Activated naive CD4-positive, alpha-beta T cell treated with anti-CD3 and anti-CD28 coated beads, Interleukin-2, amount 50 U/mL, for 72 hours (primary cell): ENCODE measurements around the gene MAML3. TPM values are rescaled to one million over a fixed set of nuclear protein-coding genes. Genes with fewer than 3 reads are reported as not detected.

Experiments used
- ATAC-seq, 2 donors: fragments of 150-1000 bp; cut with Tn5 transposase; 2 replicates each; pipeline ENCODE4 v1.10.0; 2021; ENCODE audit warnings: mild to moderate bottlenecking in 2 of 2, moderate library complexity in 2 of 2
- DNase-seq, 2 donors: peaks; one replicate each; pipeline ENCODE4 v3.0.0; 2021 to 2022; ENCODE audit warnings: low spot score in 2 of 2
- H3K27ac Mint-ChIP-seq, 2 donors: one replicate each; pipeline ENCODE4 v1.8.0; 2022; ENCODE audit warnings: mild to moderate bottlenecking in 2 of 2, mixed read lengths in 2 of 2
- H3K36me3 Mint-ChIP-seq, 2 donors: one replicate each; pipeline ENCODE4 v1.8.0; 2022; ENCODE audit warnings: mixed read lengths in 2 of 2
- H3K9me3 Mint-ChIP-seq, 2 donors: one replicate each; pipeline ENCODE4 v1.8.0; 2022; ENCODE audit warnings: mixed read lengths in 2 of 2
- total RNA-seq, 2 donors: library from RNA; stranded (reverse); gene quantifications; one replicate each; pipeline ENCODE4 v1.2.3, GENCODE V29; 2022

The MAML3 gene
- total RNA-seq, 2 donors from 2014 or later: 0.70 to 1.0 TPM

GRCh38 chr4:140117947-140118346 lies 36.0 kb downstream of the MAML3 start:
- DNase-seq (no peak), ATAC-seq (no peak)
- Mint-ChIP-seq H3K36me3 (peaks cover 0 to 9% of the 10 kb centered on the region in 2 donors), H3K9me3 (no peaks in the 10 kb centered on the region), H3K27ac (no peak overlapping the region)

- Mint-ChIP-seq H3K27ac (peak overlapping the region in 1 of 2 donors; percentile 78), H3K9me3 (no peaks in the 10 kb centered on the region), H3K36me3 (peaks cover 0 to 6% of the 10 kb centered on the region in 2 donors)
- peak in 1 of 2 donors; percentile 42 for DNase-seq
- ATAC-seq: peak; percentile 99
These were observed 37.4 kb downstream of the MAML3 start for GRCh38 chr4:140116442-140117104.

DNA sequence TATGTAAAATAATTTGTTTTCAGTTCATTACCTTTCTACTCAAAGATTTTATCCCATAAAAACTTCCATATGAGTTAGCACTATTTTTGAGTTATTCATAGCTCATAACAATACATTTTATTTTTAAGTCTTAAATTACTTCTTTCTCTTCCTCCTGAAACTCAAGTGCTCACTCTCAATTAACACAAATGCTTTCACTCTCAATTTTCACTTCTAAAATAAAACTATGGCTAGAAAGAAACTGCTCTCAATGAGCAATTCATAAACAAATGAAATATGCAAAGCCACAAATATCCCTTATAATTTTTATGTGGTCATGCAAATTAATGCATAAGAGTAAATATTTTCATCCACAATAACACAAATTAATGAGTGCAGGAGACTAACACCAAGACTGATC lies 38.8 kb downstream of the MAML3 start:
- H3K9me3 Mint-ChIP-seq: no peaks in the 10 kb centered on the region
- DNase-seq (no peak), ATAC-seq (no peak)
- H3K36me3 Mint-ChIP-seq: peaks cover 0 to 6% of the 10 kb centered on the region in 2 donors
- H3K27ac Mint-ChIP-seq: no peak overlapping the region

DNA sequence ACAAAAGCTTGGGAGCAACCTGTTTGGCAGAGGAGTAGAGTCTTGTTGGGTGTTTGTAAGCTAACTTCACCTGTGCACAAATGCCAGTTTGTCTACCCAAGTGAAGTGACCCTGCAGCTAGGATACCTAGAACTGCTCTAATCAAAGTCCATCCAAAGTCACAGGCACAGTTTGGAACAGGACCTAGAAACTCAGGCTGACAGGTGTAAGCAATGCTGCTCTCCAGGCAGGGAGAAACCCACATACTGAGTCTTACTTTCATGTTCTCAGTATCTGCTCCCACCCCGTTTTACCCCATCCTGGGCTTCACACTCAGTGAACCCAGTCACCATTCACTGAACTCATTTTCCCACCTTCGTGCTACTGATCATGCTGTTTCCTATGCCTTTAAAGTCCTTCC lies 40.3 kb downstream of the MAML3 start:
- Mint-ChIP-seq H3K27ac (no peak overlapping the region), H3K36me3 (no peaks in the 10 kb centered on the region), H3K9me3 (no peaks in the 10 kb centered on the region)
- no peak for DNase-seq
- ATAC-seq: no peak

DNA sequence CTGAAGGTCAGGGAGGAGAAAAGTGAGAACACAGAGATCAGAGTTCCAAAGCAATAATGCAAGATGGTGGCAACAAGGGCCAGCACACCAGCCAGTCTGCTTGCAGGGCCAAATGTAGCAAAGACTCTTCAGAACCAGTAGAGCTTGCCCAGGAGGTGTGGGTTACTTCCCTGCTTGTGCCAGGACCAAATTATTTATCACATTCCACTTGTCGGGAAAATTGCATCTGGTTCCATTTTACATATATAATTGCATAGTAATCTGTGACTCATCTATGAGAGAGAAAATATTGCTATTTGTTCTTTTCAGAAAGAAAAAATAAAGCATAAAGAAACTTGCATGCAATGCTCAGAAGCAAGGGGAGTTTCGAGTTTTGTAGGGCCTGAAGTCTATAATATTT lies 41.4 kb downstream of the MAML3 start:
- ATAC-seq (no peak), DNase-seq (no peak)
- no peaks in the 10 kb centered on the region for H3K36me3 Mint-ChIP-seq
- no peaks in the 10 kb centered on the region for H3K9me3 Mint-ChIP-seq
- H3K27ac Mint-ChIP-seq: no peak overlapping the region

DNA sequence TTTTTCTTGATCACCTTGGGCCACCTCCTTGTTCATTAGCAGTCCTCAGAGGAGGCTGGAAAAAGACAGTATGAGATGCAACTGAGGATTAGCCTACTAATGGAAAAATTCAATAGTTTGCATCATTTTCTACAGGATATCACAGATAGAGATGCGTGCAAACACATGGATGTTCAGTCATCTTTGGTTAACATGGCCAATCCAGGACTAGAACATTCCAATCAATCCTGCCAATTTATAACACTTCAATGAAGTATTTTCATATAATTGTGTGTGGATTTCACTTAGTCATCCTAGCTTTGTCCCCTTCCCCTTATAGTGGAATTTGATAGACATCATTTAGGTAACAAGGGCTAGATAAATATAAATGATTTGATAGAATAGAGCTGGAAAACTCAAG lies 42.7 kb downstream of the MAML3 start:
- H3K27ac Mint-ChIP-seq: no peak overlapping the region
- DNase-seq: no peak
- H3K9me3 Mint-ChIP-seq: no peaks in the 10 kb centered on the region
- ATAC-seq: no peak
- H3K36me3 Mint-ChIP-seq: peaks cover 0 to 2% of the 10 kb centered on the region in 2 donors

DNA sequence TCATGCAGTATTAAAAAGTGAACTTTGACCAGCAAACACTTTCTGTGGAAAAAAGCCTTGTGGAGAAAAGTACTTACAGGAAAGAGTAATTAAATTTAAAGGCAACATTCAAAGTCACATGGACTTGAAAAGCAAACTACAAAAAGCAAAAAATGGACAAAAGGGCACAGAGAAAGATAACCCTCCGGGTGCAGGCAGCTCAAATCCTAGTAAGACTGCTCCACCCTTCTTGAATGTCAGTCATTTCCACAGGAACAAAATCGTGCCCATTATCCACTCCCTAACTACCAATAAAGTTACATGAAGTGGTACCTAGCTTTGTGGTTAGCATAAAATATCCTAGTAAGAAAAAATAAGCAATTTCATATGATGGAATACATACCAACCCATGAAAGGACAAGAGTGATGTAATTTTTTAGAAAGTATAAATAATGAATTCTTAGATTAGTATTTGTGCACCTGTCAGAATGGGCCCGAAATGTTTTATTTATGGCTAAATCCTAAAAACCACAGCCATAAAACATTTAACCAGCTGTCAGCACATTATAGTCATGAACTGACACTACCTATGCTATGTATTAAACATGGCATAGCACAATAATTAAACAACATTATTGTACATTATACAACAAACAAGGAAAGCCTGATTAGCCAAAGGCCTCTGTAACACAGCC lies 43.3 kb downstream of the MAML3 start:
- no peak overlapping the region for H3K27ac Mint-ChIP-seq
- ATAC-seq: no peak

DNA sequence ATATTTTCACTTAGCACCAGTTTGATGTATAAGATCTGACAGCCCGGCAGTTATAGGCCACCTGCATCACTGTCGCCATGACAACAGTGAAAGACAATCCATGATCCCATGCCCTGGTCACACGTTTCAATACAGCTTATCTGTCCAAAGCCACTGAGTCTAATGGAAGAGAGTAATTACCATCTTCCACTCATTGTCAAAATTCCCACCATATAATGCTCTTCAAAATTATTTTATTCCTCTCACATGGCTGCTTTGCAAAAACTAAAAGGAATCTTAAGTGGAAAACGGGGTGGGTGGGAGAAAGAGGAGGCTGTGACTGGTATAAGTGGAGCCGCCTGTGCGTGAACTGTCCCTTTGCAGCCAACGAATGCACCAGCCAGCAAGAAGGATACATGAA lies 44.2 kb downstream of the MAML3 start:
- no peaks in the 10 kb centered on the region for H3K9me3 Mint-ChIP-seq
- DNase-seq (no peak), ATAC-seq (no peak)
- no peak overlapping the region for H3K27ac Mint-ChIP-seq
- peaks cover 0 to 5% of the 10 kb centered on the region in 2 donors for H3K36me3 Mint-ChIP-seq

More for the DNA sequence above, 43.3 kb downstream of the MAML3 start:
- H3K36me3 Mint-ChIP-seq: peaks cover 0 to 5% of the 10 kb centered on the region in 2 donors
- DNase-seq: no peak
- no peaks in the 10 kb centered on the region for H3K9me3 Mint-ChIP-seq

DNA sequence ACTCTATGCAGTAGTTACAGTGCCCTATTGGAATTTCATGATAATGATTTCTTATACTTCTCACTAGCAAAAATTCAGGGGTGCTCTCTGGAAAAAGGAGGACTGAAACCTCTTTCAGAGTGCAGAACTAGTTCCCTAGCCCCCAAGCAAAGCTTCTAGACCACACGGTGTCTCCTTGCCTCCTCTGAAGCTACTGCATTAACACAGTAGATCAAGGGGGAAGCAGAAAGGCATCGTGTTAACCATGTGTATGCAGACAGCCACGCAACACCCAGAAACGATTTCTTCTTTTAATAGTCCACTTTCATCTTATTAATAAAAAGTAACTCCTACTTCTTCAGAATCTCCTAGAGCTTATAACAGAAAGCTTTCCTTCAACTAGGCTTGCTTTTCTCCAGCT lies 44.7 kb downstream of the MAML3 start:
- Mint-ChIP-seq H3K36me3 (peaks cover 0 to 5% of the 10 kb centered on the region in 2 donors), H3K27ac (no peak overlapping the region), H3K9me3 (no peaks in the 10 kb centered on the region)

DNA sequence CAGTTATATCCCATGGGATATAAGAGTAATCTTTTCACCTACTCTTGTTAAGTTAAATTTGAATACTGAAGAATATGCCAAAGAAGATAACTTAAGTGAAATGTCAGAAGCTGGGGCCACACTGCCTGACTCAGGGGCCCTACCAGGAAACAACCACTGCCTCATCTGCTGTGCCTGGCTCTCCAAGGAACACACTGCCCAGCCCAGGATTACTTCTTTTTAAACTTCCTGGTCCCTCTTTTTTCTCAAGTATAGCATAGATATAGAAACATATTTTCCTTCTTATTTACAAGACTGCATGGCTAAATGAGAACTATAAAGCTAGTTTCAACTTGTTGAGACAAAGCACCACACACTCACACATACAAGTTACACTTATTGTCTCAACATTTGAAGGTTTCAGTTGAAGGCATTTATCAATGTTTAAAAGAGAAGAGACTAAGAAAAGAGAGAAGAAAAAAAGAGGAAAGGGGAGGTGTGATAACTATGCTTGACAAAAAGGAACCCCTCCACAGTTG lies 45.2 kb downstream of the MAML3 start:
- Mint-ChIP-seq H3K9me3 (no peaks in the 10 kb centered on the region), H3K27ac (no peak overlapping the region), H3K36me3 (peaks cover 0 to 5% of the 10 kb centered on the region in 2 donors)
- no peak for ATAC-seq
- no peak for DNase-seq

More for the DNA sequence above, 44.7 kb downstream of the MAML3 start:
- no peak for ATAC-seq
- DNase-seq: no peak

DNA sequence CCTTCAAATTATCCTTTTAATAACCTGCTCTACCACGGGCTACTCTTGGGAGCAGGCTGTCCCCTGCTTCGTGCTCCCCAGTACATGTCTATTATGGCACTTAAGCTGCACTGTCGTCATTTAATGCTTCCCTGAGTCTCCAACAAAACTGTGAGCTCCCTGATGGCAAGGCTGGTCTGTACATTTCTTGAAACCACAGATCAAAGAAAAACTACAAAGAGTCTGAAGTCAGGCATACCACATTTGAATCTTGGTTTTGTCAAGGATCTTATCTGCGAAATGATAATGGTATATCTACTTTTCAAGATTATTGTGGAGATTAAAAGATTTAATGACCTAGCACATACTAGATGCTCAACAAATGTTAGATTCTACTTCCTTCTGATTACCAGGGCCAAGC lies 45.7 kb downstream of the MAML3 start:
- DNase-seq (no peak), ATAC-seq (no peak)
- no peaks in the 10 kb centered on the region for H3K9me3 Mint-ChIP-seq
- no peak overlapping the region for H3K27ac Mint-ChIP-seq
- peaks cover 0 to 5% of the 10 kb centered on the region in 2 donors for H3K36me3 Mint-ChIP-seq

GRCh38 chr4:140106289-140106844 lies 47.6 kb downstream of the MAML3 start:
- DNase-seq (no peak), ATAC-seq (no peak)
- H3K36me3 Mint-ChIP-seq: peaks cover 0 to 5% of the 10 kb centered on the region in 2 donors
- H3K27ac Mint-ChIP-seq: no peak overlapping the region
- peaks cover 0 to 4% of the 10 kb centered on the region in 2 donors for H3K9me3 Mint-ChIP-seq

- Mint-ChIP-seq H3K36me3 (peaks cover 0 to 5% of the 10 kb centered on the region in 2 donors), H3K27ac (no peak overlapping the region), H3K9me3 (peaks cover 0 to 4% of the 10 kb centered on the region in 2 donors)
- DNase-seq (no peak), ATAC-seq (no peak)
These were observed 48.5 kb downstream of the MAML3 start for GRCh38 chr4:140105436-140105835.

GRCh38 chr4:140103676-140104075 lies 50.3 kb downstream of the MAML3 start:
- H3K36me3 Mint-ChIP-seq: peaks cover 0 to 5% of the 10 kb centered on the region in 2 donors
- peak; percentile 85 to 91 for ATAC-seq
- DNase-seq: peak in 1 of 2 donors; percentile 39
- peaks cover 0 to 4% of the 10 kb centered on the region in 2 donors for H3K9me3 Mint-ChIP-seq
- H3K27ac Mint-ChIP-seq: no peak overlapping the region

DNA sequence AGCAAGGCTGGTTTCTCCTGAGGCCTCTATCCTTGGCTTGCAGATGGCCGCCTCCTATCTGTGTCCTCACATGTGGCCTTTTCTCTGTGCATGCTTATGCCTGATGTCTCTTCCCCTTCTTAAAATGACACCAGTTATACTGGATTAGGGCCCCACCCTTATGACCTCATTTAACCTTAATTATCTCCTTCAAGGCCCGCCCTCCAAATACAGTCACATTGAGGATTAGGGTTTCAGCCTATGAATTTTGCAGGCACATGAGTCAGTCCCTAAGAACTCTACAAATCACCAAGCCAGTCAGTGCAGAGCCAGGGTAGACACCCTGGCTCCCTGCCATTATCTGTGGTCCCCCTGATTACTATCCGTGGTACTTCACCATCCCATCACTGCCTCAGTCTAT lies 51.6 kb downstream of the MAML3 start:
- no peak for DNase-seq
- ATAC-seq: peak in 1 of 2 donors; percentile 35
- Mint-ChIP-seq H3K27ac (no peak overlapping the region), H3K36me3 (peaks cover 0 to 5% of the 10 kb centered on the region in 2 donors), H3K9me3 (peaks cover 0 to 4% of the 10 kb centered on the region in 2 donors)

DNA sequence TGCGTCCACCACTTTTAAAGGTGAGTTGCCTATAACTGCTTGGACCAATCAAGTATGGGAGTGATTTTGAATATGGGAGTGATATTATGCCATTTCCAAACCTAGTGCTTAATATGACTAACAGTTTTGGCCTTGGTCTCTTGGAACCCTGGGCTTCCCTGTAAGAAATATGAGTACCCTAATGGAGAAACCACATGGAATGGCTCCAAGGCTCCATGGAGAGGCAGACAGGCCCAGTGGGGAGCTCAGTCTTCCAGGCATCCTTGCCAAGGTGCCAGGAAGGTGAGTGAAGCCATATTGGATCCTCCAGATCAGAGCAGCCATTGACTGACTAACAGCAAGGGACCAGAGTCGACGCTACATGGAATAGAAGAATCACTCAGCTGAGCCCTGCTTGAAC lies 53.2 kb downstream of the MAML3 start:
- peaks cover 0 to 5% of the 10 kb centered on the region in 2 donors for H3K36me3 Mint-ChIP-seq
- DNase-seq (no peak), ATAC-seq (no peak)

GRCh38 chr4:140099983-140100382 lies 54.0 kb downstream of the MAML3 start:
- peak overlapping the region in 1 of 2 donors; percentile 64 for H3K27ac Mint-ChIP-seq
- ATAC-seq: no peak
- H3K36me3 Mint-ChIP-seq: peaks cover 0 to 5% of the 10 kb centered on the region in 2 donors
- DNase-seq: no peak
- peaks cover 0 to 4% of the 10 kb centered on the region in 2 donors for H3K9me3 Mint-ChIP-seq

More for the DNA sequence above, 53.2 kb downstream of the MAML3 start:
- Mint-ChIP-seq H3K9me3 (peaks cover 0 to 4% of the 10 kb centered on the region in 2 donors), H3K27ac (no peak overlapping the region)
